SK-N-SH (cell line): ENCODE results near the gene PSMD6. TPM values are rescaled to one million over a fixed set of nuclear protein-coding genes. Genes with fewer than 3 reads are reported as not detected.

ENCODE experiments used
- CTCF ChIA-PET: fragments of 300-600, 350-600 bp; formaldehyde crosslinking; extraction: SDS; loops from one replicate; lab custom pipeline; 2021; lab: Yijun Ruan, JAX
- POLR2A ChIA-PET: fragments of 350-600 bp; sonication (Branson Sonifier 250); formaldehyde crosslinking; extraction: SDS; loops from one replicate; lab custom pipeline; 2020; ENCODE audit warnings: antibody characterized with exemption, inconsistent platforms; lab: Yijun Ruan, JAX
- DNase-seq: peaks from one replicate; pipeline ENCODE4 v3.0.0; 2012
- H2AFZ ChIP-seq: fragments of 200-600 bp; sonication (generic); 2 replicates; pipeline ENCODE4 v1.8.1; 2016; ENCODE audit warnings: antibody characterized with exemption, mild to moderate bottlenecking, low read depth
- H3F3A ChIP-seq: fragments of 200-600 bp; sonication (generic); replicated peaks from 2 replicates; pipeline ENCODE3; 2016; ENCODE audit warnings: antibody characterized with exemption, mild to moderate bottlenecking; ENCODE audit not compliant: insufficient read depth
- H3K27ac ChIP-seq, 2 experiments: fragments of 200-500 bp in 1 of 2; fragments of 200-600 bp in 1 of 2; sonication (Bioruptor generic) in 1 of 2; sonication (generic), shearing (Covaris generic) in 1 of 2; 2 replicates each; pipeline versions ENCODE4 v1.5.1 to v1.6.1; 2014 to 2016; ENCODE audit warnings: low read depth in 2 of 2, inconsistent platforms in 1 of 2, low read length in 1 of 2, mild to moderate bottlenecking in 1 of 2, mixed read lengths in 1 of 2
- H3K27me3 ChIP-seq: fragments of 200-600 bp; sonication (generic), shearing (Covaris generic); 2 replicates; pipeline ENCODE4 v1.6.1; 2016; ENCODE audit warnings: mixed run types; ENCODE audit not compliant: insufficient read depth
- H3K36me3 ChIP-seq, 2 experiments: fragments of 200-500 bp in 1 of 2; fragments of 200-600 bp in 1 of 2; sonication (Bioruptor generic) in 1 of 2; sonication (generic) in 1 of 2; replicated peaks in 1 of 2; 2 replicates each; pipeline versions ENCODE3 to v1.5.1; 2014 to 2016; ENCODE audit warnings: low read length in 1 of 2, mild to moderate bottlenecking in 1 of 2; ENCODE audit not compliant: insufficient read depth in 2 of 2, control insufficient read depth in 1 of 2
- H3K4me1 ChIP-seq, 2 experiments: fragments of 200-500 bp in 1 of 2; fragments of 200-600 bp in 1 of 2; sonication (Bioruptor generic) in 1 of 2; sonication (generic), shearing (Covaris generic) in 1 of 2; 2 replicates each; pipeline versions ENCODE4 v1.5.1 to v1.6.1; 2014 to 2016; ENCODE audit warnings: low read depth in 1 of 2, low read length in 1 of 2, mixed run types in 1 of 2; ENCODE audit not compliant: insufficient read depth in 2 of 2, control insufficient read depth in 1 of 2
- H3K4me2 ChIP-seq: fragments of 200-600 bp; sonication (generic), shearing (Covaris generic); 2 replicates; pipeline ENCODE4 v1.6.1; 2017; ENCODE audit warnings: mixed run types
- H3K4me3 ChIP-seq, 2 experiments: fragments of 200-500 bp in 1 of 2; fragments of 200-600 bp in 1 of 2; sonication (Bioruptor generic) in 1 of 2; sonication (generic), shearing (Covaris generic) in 1 of 2; 2 replicates each; pipeline versions ENCODE4 v1.5.1 to v1.8.1; 2014 to 2016; ENCODE audit warnings: low read depth in 2 of 2, inconsistent platforms in 1 of 2, low read length in 1 of 2, mild to moderate bottlenecking in 1 of 2, mixed read lengths in 1 of 2, moderate library complexity in 1 of 2
- H3K79me2 ChIP-seq: fragments of 200-600 bp; sonication (generic); 2 replicates; pipeline ENCODE4 v1.8.1; 2017; ENCODE audit warnings: mild to moderate bottlenecking; ENCODE audit not compliant: insufficient read depth
- H3K9ac ChIP-seq: fragments of 200-600 bp; sonication (generic); 2 replicates; pipeline ENCODE4 v1.6.1; 2017; ENCODE audit warnings: mixed run types
- H3K9me2 ChIP-seq: fragments of 200-600 bp; sonication (generic); 2 replicates; pipeline ENCODE4 v1.6.1; 2017; ENCODE audit warnings: mixed run types
- H3K9me3 ChIP-seq: fragments of 200-600 bp; sonication (generic); 2 replicates; pipeline ENCODE4 v1.6.1; 2017; ENCODE audit warnings: mixed run types, mild to moderate bottlenecking, moderate library complexity
- H4K20me1 ChIP-seq: fragments of 200-600 bp; sonication (generic); 2 replicates; pipeline ENCODE4 v1.6.1; 2017; ENCODE audit warnings: mild to moderate bottlenecking, mixed run types; ENCODE audit not compliant: insufficient read depth
- EZH2phosphoT487 ChIP-seq: fragments of 200-600 bp; sonication (generic); IDR thresholded peaks from 2 replicates; pipeline ENCODE4 v1.6.1; 2017; ENCODE audit warnings: low read depth, mixed run types, mild to moderate bottlenecking, antibody characterized with exemption, moderate library complexity, borderline replicate concordance
- GATA2 ChIP-seq: sonication (generic); formaldehyde crosslinking; IDR thresholded peaks from 2 replicates; pipeline ENCODE4 v1.5.0; 2020; ENCODE audit warnings: mild to moderate bottlenecking, missing genetic modification reagents
- JUND ChIP-seq: IDR thresholded peaks from 2 replicates; pipeline ENCODE4 v1.4.0; 2012
- RXRA ChIP-seq: IDR thresholded peaks from 2 replicates; pipeline ENCODE4 v1.4.0; 2012; ENCODE audit warnings: low read depth, mild to moderate bottlenecking, borderline replicate concordance
- SMC3 ChIP-seq: IDR thresholded peaks from 2 replicates; pipeline ENCODE4 v1.6.1; 2012; ENCODE audit warnings: low read depth, low read length, improper control_type of control experiment
- ZBTB33 ChIP-seq: IDR thresholded peaks from 2 replicates; pipeline ENCODE4 v1.4.0; 2012; ENCODE audit warnings: low read depth, borderline replicate concordance
- WGBS: methylation state at CpG from one replicate; pipeline ENCODE4 v1.1.6; 2017; ENCODE audit warnings: low lambda C conversion rate; 5-methylcytosine and 5-hydroxymethylcytosine counted together
- polyA plus RNA-seq, 3 experiments: library from polyadenylated mRNA; depleted of rRNA; stranded (reverse); fragments of >200 nt; gene quantifications; 2 replicates each; pipeline ENCODE4 v1.2.3, GENCODE V29; 2012
- TF ChIP-seq, protein P1 (sequence below): IDR thresholded peaks from 2 replicates; pipeline ENCODE4 v1.6.1; 2012; ENCODE audit warnings: mild to moderate bottlenecking, low read depth, low read length, moderate library complexity
- TF ChIP-seq, protein P2 (sequence below): fragments of 150-350 bp; IDR thresholded peaks from 2 replicates; pipeline ENCODE4 v1.6.1; 2016; ENCODE audit warnings: mild to moderate bottlenecking, low read depth, low read length
- TF ChIP-seq, protein P3 (sequence below): IDR thresholded peaks from 2 replicates; pipeline ENCODE4; 2012

PSMD6 gene
- polyA plus RNA-seq, 1 of the 3 experiments (the other 2 are of a cell fraction) = 90.3 TPM

DNA sequence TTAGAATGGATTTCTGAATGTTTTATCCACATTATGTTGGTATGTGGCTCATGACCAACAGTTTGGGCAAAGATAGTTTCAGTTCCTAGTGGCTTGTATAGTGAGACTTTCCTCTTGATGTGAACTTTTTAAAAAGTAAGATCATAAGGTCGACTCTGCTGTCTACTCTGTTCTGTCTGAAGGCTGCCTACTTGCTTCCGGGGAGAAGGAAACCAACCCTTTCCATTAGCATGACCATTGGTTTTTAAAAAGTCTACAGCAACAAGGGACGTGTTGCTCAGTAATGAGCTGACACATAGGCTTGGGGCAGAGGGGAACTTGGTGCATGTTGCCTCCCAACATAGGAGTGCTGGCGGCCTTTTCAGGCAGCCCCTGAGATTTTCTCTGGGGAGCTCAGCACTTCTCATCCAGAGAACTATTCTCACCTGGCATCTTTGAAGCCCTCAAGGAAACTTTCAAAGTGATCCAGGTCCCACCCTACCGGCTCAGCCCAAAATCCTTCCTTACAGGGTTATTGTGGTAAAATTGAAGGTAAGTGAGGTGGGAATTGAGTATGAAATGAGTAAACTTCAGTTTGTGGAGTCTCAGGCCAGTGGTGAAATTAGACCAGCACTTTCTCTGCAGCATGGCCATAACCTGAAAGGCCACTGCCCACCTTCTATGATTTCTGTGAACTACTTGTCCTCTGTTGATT is 30.6 kb downstream of the PSMD6 start (continued):
- TF ChIP-seq, protein P1, sequence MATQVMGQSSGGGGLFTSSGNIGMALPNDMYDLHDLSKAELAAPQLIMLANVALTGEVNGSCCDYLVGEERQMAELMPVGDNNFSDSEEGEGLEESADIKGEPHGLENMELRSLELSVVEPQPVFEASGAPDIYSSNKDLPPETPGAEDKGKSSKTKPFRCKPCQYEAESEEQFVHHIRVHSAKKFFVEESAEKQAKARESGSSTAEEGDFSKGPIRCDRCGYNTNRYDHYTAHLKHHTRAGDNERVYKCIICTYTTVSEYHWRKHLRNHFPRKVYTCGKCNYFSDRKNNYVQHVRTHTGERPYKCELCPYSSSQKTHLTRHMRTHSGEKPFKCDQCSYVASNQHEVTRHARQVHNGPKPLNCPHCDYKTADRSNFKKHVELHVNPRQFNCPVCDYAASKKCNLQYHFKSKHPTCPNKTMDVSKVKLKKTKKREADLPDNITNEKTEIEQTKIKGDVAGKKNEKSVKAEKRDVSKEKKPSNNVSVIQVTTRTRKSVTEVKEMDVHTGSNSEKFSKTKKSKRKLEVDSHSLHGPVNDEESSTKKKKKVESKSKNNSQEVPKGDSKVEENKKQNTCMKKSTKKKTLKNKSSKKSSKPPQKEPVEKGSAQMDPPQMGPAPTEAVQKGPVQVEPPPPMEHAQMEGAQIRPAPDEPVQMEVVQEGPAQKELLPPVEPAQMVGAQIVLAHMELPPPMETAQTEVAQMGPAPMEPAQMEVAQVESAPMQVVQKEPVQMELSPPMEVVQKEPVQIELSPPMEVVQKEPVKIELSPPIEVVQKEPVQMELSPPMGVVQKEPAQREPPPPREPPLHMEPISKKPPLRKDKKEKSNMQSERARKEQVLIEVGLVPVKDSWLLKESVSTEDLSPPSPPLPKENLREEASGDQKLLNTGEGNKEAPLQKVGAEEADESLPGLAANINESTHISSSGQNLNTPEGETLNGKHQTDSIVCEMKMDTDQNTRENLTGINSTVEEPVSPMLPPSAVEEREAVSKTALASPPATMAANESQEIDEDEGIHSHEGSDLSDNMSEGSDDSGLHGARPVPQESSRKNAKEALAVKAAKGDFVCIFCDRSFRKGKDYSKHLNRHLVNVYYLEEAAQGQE = no peak

- ChIA-PET CTCF (interaction anchor here (0.6 to 8.5 kb wide), 7 partner anchors 13 to 1580 kb away, joined by 3 to 118 read pairs (median 5); no protein-coding TSS in a partner anchor), POLR2A (no interaction called here)
Observed at GRCh38 chr3:63991666-63992065, 31.6 kb downstream of the PSMD6 start.

More at GRCh38 chr3:63991666-63992065, 31.6 kb downstream of the PSMD6 start:
- Histone ChIP-seq H3K27ac (no peak overlapping the region), H3K27me3 (no peaks in the 10 kb centered on the region), H3K79me2 (no peaks in the 10 kb centered on the region), H2AFZ (no peak overlapping the region), H3K9ac (no peak overlapping the region), H3K9me3 (no peaks in the 10 kb centered on the region), H3F3A (no peaks in the 10 kb centered on the region), H3K4me3 (no peak overlapping the region), H4K20me1 (no peaks in the 10 kb centered on the region), H3K9me2 (no peaks in the 10 kb centered on the region), H3K4me2 (no peak overlapping the region), H3K4me1 (no peaks in the 10 kb centered on the region), H3K36me3 (peaks cover 31 to 83% of the 10 kb centered on the region in 2 experiments)
- no peak for DNase-seq
- WGBS = 94% methylated on average over 3 of the region's 3 CpGs
- TF ChIP-seq GATA2 (CRISPR knock-in tag) = no peak
- TF ChIP-seq RXRA = no peak
- TF ChIP-seq, protein P2, sequence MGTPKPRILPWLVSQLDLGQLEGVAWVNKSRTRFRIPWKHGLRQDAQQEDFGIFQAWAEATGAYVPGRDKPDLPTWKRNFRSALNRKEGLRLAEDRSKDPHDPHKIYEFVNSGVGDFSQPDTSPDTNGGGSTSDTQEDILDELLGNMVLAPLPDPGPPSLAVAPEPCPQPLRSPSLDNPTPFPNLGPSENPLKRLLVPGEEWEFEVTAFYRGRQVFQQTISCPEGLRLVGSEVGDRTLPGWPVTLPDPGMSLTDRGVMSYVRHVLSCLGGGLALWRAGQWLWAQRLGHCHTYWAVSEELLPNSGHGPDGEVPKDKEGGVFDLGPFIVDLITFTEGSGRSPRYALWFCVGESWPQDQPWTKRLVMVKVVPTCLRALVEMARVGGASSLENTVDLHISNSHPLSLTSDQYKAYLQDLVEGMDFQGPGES = no peak
- TF ChIP-seq EZH2phosphoT487 = no peak
- TF ChIP-seq ZBTB33 = no peak
- TF ChIP-seq, protein P3, sequence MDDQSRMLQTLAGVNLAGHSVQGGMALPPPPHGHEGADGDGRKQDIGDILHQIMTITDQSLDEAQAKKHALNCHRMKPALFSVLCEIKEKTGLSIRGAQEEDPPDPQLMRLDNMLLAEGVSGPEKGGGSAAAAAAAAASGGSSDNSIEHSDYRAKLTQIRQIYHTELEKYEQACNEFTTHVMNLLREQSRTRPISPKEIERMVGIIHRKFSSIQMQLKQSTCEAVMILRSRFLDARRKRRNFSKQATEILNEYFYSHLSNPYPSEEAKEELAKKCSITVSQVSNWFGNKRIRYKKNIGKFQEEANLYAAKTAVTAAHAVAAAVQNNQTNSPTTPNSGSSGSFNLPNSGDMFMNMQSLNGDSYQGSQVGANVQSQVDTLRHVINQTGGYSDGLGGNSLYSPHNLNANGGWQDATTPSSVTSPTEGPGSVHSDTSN = no peak
- TF ChIP-seq JUND = no peak
- TF ChIP-seq SMC3 = no peak
